HG03521 (cell line): ENCODE measurements around the gene ALOX12.
"Not testable (repeated sequence)": the region's sequence is repeated elsewhere in the genome, so short reads cannot be mapped to it uniquely, and the experiment has no call there.

Experiments used
- ATAC-seq: cut with Tn5 transposase; IDR thresholded peaks from one replicate; pipeline ENCODE4 v1.9.1; 2021; ENCODE audit warnings: mild to moderate bottlenecking, moderate library complexity; ENCODE audit not compliant: unreplicated experiment

ALOX12 gene

GRCh38 chr17:7043182-7043496 lies 47.3 kb downstream of the ALOX12 start:
- no peak for ATAC-seq

- ATAC-seq, result no peak
Observed at GRCh38 chr17:7043497-7044198, 47.8 kb downstream of the ALOX12 start, which contains the start of gene SLC16A11. TSS of gene SLC16A11 (minus strand) at chr17:7044092. CDS start at chr17:7043513, 579 bp downstream.

- ATAC-seq, result no peak
Observed at GRCh38 chr17:7045492-7046126, 49.8 kb downstream of the ALOX12 start.

- no peak for ATAC-seq
Observed at GRCh38 chr17:7046127-7046724, 50.4 kb downstream of the ALOX12 start.

- ATAC-seq, result not testable (repeated sequence)
Observed at GRCh38 chr17:7046725-7047397, 51.0 kb downstream of the ALOX12 start.

- ATAC-seq, result no peak
Observed at GRCh38 chr17:7047566-7047965, 51.7 kb downstream of the ALOX12 start.

- ATAC-seq, result no peak
Observed at GRCh38 chr17:7048968-7049367, 53.1 kb downstream of the ALOX12 start.

- ATAC-seq, result not testable (repeated sequence)
Observed at GRCh38 chr17:7050583-7050982, 54.7 kb downstream of the ALOX12 start.

GRCh38 chr17:7056386-7056785 lies 60.5 kb downstream of the ALOX12 start:
- no peak for ATAC-seq

GRCh38 chr17:7058831-7059447 lies 63.1 kb downstream of the ALOX12 start:
- ATAC-seq, result no peak
